Cerebellar cortex (tissue), 1 donor: ENCODE measurements around the gene GAREM1.
A peak's percentile ranks its signal among the peaks of the same experiment; 100 is the strongest.
"Not testable (repeated sequence)": the region's sequence is repeated elsewhere in the genome, so short reads cannot be mapped to it uniquely, and the experiment has no call there.

Experiments
- DNase-seq: peaks from one replicate; pipeline ENCODE4 v3.0.0-alpha.2; 2015; ENCODE audit warnings: low spot score

GAREM1 gene

GRCh38 chr18:32470714-32471633 is at the start of gene GAREM1:
TSS of gene GAREM1 (minus strand) at chr18:32470882. CDS start at chr18:32470428, 454 bp downstream.
- DNase-seq: peak; percentile 96

DNA sequence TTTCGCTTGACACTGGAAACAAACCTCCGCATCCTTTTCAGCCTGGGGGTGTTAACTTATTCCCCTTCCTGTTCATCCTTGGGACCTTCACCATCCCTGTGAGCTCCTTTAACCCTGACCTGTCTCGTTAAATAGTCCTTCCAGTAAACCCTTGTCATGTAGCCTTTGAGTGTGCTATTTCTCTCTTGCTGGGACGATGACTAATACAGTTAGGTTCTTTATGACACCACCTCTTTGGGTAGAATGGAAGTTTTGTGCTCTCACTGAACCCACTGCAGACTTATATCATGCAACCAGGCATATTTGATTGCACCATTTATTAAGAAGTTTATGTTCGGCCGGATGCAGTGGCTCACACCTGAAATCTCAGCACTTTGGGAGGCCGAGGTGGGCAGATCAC is 40.5 kb upstream of the GAREM1 start:
- DNase-seq: no peak

DNA sequence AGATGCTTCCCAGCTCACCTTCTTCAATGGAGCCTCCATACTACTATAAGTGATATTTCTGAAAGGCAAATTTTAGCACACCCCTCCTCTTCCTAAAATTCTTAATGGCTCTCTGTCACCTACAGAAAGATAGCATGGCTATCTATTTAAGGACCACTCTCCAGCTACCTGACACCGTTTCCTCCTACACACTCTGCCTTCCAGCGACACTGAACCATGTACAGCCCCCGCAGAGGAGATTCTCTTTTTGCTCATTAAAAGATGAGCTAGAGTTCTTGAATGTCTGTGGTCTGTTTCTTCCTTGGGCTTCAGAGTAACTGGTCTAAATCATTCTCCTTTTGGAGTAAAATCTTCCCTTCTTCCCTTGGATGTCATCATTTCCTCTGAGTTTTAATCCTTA is 38.4 kb upstream of the GAREM1 start:
- no peak for DNase-seq

DNA sequence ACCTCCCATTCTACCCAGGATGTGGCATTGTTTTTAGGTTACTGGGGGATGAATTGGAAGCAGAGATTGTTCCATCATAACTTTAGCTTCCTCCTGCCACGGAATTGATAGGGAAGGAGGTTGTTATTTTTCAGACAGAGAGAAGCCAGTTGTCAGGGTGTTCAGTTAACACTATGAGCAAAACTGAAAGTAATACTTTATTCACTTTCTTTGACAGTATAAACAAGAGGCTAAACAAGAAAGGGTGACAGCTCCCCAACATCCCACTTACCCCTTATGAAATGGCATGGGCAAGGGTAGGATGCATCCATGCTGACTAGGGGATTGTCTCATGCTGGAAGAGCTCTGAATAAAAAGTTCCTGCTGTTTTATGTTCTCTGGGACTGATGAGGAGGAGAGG is 36.4 kb upstream of the GAREM1 start:
- no peak for DNase-seq

DNA sequence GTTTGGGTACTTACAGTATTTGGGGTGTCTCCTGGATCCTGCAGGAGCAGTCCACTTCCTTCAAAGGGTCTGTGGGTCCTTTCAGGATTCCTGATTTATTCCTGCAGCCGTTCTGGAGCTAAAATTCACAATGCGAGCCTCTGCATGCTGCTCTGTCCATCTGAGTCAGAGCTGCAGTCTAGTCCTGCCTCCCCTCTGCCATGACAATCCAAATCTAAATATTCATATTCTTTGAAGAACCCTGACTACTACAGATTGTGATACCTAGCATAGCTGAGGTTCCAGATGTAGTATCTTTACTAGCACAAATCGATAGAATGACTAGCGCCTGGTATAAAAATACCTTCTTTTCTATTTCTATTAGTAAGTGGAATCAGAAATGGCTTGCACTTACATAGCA is 31.3 kb upstream of the GAREM1 start:
- DNase-seq: no peak

DNA sequence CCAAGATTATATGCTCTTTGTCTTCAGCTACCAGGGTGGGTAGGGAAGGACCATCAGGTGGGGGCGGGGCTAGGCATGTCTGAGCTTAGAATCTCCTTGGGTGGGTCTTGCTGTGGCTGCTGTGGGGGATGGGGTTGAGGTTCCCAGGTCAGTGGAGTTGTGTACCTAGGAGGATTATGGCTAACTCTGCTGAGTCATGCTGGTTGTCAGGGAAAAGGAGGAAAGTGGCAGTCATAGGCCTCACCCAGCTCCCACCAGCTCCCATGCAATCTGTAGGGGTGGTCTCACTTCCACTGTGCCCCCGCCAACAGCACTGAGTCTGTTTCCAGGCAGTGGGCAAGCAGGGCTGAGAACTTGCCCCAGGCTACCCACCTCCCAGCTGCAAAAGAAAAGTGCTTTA is 30.6 kb upstream of the GAREM1 start:
- not testable (repeated sequence) for DNase-seq

- DNase-seq: no peak
Observed at GRCh38 chr18:32483002-32483401, 12.3 kb upstream of the GAREM1 start.

DNA sequence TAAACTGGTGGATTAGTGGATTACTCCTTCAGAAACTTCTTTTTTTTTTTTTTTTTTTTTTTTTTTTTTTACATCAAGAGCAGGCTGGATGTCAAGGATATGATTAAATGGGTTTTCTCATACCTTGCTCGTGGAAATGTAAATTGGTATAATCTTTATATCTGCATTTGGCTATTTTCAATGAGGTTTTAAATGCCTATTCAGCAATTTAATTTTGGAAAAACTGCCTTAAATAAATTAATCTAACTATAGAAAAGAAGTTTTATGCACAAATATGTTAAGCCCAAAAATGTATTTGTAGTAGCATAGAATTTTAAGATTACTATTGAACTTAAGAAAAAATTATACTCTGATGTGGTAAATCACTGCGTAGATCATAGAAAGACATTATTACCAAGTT is 11.4 kb upstream of the GAREM1 start:
- DNase-seq: no peak

DNA sequence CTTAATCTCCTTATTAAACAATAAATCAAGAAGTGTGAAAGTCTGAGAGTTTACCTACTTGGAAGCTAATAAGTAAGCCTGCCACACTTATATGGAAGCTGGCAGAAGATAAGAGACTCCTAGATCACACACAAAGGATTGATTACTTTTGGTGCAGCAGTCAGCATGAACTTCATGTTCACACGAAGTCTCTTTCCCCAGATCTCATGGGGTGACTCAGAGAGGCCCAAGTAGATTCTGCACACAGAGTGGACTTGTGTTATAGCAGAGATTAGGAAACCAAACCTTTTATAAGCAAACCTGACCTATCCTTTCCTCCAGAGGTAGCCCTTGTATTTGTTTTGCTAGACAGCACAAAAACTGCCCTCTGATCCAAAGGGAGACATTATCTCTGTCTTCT is 9.9 kb upstream of the GAREM1 start:
- no peak for DNase-seq

- DNase-seq: no peak
Observed at GRCh38 chr18:32478807-32479206, 8.1 kb upstream of the GAREM1 start.

GRCh38 chr18:32478317-32478716 is 7.6 kb upstream of the GAREM1 start:
- DNase-seq: no peak

DNA sequence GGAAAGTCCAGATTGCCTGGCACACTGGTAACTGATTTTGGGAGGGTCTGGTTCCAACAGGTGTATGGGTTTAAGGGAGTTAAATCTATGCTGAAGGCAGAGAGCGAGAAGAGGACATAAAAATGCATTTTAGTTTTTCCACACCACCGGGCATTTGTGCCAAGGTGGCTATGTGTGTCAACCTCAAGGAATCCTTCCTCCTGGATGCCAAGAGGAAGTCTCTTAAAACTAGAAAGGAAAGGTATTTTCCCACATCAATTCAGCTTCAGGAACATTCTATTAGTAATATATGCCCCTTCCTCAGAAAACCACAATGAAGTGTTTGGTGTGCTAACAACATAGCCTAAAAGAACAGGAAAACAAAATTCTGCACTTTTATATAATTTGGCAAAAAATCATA is 5.4 kb upstream of the GAREM1 start:
- no peak for DNase-seq

DNA sequence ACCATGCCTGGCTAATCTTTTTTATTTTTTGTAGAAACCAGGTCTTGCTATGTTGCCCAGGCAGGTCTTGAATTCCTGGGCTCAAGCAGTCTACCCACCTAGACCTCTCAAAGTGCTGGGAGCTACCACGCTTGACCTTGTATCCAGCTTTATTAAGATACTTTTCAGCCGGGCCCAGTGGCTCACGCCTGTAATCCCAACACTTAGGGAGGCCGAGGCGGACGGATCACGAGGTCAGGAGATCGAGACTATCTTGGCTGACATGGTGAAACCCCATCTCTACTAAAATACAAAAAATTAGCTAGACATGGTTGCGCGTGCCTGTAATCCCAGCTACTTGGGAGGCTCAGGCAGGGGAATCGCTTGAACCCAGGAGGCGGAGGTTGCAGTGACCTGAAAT is 4.4 kb upstream of the GAREM1 start:
- DNase-seq: not testable (repeated sequence)

DNA sequence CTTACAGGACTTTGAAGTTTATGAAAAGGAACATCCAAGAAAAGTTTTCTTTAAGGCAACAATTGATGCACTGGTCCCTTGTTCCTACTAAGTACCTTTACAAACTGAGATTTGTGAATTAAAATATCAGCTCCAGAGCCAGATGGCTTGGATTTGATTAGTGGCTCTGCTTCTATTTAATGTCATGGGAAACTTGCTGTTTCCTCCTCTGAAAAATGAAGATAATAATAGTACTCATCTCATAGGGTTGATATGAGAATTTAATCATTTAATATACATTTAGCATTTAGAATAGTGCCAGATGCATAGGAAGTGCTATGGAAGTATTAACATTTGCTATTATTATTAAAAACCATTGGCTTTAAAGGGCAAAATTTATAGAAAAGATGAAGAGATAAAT is 2.6 kb upstream of the GAREM1 start:
- no peak for DNase-seq

DNA sequence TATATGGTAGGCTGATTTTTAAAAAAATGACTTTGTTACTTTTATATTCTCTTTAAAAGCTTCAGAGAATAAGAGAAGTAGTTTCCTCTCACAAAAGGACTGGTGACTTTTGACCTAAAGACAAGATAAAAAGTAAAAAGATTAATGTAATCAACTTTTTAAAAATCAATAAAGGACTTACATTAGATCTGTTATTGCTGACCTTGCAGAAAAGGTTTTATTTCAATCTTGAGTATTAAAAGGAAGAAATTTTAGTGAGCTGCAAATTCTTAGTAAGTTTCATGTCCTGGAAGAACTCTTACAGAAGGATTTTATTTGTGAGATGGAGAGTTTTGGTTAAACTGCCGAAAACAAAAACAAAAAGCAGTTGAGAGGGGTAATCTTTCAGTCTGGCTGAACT is 2.2 kb upstream of the GAREM1 start:
- DNase-seq: no peak

DNA sequence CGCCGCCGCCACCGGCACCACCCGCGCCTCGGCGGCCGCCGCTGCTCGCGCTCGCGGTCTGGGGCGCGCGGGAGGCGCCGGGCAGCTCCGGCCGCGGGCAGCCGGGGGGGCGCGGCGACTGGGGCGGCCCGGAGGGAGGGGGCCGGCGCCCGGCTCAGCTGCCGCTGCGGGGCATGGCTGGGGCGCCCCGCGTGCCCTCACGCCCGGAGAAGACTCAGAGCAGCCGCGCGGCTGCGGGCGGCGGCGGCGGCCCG is 295 bp downstream of the GAREM1 start:
- DNase-seq: no peak

- DNase-seq: peak; percentile 40
Observed at GRCh38 chr18:32469691-32470459, 807 bp downstream of the GAREM1 start.

DNA sequence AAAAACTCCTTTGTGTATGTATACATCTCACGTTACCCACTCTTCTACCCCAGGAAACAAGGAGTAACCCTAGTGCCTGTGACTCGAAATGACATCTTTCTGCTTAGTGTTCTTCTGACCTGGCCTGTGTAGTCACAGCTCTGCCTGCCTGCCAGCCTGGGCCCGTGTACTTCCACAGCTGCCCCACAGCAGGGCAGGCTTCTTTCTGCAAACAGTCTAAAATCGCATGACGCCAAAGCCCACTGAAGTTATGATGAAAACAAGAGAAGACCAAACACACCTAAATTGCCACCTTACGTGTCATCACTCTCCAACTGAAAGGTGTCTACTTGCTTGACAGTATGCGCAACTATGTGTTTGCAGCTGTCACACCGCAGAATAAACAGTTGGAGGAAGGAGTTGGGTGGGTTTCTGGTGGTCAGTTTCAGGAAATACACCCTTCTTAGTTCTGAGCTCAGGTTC is 1.5 kb downstream of the GAREM1 start:
- DNase-seq: peak; percentile 53

DNA sequence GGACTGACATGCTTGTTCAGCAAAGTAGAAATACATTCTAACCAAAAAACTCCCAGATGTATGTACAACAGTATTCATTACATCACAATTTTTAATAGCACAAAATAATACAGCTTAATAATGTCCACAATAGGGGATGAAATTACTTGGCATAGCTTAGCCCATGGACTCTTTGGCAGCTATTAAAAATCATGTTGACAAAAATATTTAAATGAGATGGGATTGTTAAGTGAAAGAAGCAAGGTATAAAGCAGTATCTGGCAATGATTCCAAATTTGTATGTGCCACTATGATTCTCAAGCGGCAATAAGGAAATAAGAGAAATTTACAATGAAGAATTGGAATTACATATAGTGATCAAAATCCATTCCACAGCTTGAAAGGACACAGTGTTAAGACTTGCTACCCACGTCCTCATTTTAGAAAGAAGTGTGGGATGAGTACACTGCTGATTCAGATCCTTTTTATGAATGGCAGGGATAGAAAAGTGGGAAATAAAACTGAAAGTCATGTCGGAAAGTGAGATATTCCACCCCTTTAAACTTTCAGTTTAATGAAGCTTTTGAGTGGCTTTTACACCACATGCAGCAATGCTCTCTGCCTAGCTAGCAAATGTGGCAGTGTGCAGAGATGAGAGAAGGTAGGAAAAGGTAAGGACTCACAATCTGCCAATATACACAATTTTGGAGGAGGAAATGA is 2.4 kb downstream of the GAREM1 start:
- DNase-seq: no peak

- DNase-seq: no peak
Observed at GRCh38 chr18:32461709-32462272, 8.9 kb downstream of the GAREM1 start.

GRCh38 chr18:32460171-32460731 is 10.4 kb downstream of the GAREM1 start:
- no peak for DNase-seq
